HG02884 (cell line): ENCODE results near the gene ELOVL2.
A peak's percentile ranks its signal among the peaks of the same experiment; 100 is the strongest.
"Not testable (repeated sequence)": the region's sequence is repeated elsewhere in the genome, so short reads cannot be mapped to it uniquely, and the experiment has no call there.

Experiments used
- ATAC-seq: cut with Tn5 transposase; IDR thresholded peaks from one replicate; pipeline ENCODE4 v1.9.1; 2021; ENCODE audit warnings: mild to moderate bottlenecking, moderate library complexity; ENCODE audit not compliant: unreplicated experiment

The ELOVL2 gene, protein sequence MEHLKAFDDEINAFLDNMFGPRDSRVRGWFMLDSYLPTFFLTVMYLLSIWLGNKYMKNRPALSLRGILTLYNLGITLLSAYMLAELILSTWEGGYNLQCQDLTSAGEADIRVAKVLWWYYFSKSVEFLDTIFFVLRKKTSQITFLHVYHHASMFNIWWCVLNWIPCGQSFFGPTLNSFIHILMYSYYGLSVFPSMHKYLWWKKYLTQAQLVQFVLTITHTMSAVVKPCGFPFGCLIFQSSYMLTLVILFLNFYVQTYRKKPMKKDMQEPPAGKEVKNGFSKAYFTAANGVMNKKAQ

GRCh38 chr6:11043961-11044711 is at the start of gene ELOVL2:
ELOVL2 (minus strand) TSS chr6:11044305; CDS start chr6:11044230, 75 bp downstream.
- no peak for ATAC-seq

DNA sequence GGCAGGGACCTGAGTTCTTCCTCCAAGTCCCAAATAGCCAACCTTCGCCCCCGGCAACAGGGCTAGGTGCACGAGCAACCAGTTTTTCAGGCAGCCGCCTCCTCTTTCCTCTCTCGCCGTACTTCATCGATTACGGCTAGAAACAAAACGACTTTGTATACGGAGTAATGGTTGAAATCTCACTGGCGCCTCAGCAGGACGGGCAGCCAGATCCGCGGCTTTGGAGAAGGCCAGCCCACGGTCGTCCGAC is 49.2 kb upstream of the ELOVL2 start:
- ATAC-seq = peak; percentile 26

DNA sequence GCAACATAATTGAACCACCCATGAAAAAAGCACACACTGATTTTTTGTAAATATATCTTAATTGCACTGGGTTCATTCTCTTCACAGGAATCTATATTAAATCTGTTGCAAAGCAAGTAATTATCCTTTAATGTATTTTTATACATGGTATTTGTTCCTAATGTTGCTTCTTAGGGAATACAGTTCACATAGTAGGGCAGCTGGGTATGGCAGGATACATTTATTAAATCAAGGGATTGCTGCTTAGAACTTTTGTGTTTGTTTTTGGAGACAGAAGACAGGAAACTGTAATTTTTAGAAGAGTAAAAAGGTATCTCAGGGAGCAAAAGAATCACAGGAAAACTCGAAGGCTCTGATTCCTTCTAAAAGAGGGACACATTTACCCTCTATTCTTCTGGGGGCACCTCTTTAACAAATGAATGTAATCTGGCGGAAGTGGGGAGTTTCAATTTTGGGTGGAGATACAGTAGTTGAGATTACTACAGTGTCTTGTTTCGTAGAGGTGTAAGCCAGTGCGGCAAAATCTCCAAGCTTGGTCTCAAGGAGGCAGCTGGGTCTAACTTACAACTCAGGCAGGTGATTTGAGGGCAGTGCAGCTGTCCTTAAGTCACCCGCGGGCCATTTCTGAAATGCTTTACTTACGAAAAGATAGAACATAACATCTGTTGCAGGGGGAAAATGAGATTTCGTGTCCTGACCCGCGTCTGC is 48.7 kb upstream of the ELOVL2 start:
- peak; percentile 30 for ATAC-seq

DNA sequence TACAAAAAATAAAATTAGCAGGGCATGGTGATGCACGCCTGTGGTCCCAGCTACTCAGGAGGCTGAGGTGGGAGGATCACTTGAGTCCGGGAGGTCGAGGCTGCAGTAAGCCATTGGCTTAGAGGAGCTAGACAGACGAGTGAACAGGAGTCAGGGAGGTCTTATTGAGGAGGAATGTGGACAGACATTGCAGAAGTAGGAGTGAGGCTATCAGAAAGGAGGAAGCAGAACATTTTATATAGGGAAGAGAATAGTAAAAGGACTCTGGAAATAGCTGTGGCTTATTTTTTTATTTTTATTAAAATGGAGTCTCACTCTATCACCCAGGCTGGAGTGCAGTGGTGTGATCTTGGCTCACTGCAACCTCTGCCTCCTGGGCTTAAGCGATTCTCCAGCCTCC is 47.0 kb upstream of the ELOVL2 start:
- not testable (repeated sequence) for ATAC-seq

DNA sequence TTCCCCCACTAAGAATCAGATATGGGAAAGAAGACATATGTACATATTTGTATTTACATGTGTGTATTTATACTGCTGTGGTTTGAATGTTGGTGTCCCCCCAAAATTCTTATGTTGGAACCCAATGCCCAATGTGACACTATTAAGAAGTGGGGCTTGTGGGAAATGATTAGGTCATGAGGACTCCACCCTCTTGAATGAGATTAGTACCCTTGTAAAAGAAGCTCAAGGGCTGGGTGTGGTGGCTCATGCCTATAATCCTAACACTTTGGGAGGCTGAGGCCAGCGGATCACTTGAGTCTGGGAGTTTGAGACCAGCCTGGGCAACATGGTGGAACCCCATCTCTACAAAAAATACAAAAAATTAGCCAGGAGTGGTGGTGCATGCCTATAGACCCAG is 45.6 kb upstream of the ELOVL2 start:
- ATAC-seq = no peak

- not testable (repeated sequence) for ATAC-seq
These were observed 43.2 kb upstream of the ELOVL2 start for GRCh38 chr6:11087141-11087812.

- ATAC-seq = no peak
These were observed 41.8 kb upstream of the ELOVL2 start for GRCh38 chr6:11085758-11086435.

GRCh38 chr6:11083956-11084355 is 39.9 kb upstream of the ELOVL2 start:
- no peak for ATAC-seq

DNA sequence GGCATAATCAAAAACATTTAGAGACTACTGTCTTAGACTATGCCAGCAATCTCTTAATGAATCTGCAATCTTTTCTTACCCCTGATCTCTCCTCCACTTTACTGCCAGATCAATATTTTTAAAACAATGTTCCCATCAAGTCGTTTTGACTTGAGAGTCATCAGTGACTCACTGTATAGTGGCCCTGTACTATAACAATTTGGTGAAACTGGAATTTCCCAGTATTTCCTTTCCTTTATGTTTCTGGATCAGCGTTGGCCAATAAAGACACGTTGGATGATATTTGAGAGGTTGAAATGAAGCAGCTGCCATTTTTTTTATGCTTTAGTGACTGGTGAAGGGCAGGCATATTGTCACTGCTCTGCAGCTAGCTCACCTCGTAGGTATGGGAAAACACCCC is 39.4 kb upstream of the ELOVL2 start:
- no peak for ATAC-seq

- no peak for ATAC-seq
These were observed 36.2 kb upstream of the ELOVL2 start for GRCh38 chr6:11080296-11080695.

DNA sequence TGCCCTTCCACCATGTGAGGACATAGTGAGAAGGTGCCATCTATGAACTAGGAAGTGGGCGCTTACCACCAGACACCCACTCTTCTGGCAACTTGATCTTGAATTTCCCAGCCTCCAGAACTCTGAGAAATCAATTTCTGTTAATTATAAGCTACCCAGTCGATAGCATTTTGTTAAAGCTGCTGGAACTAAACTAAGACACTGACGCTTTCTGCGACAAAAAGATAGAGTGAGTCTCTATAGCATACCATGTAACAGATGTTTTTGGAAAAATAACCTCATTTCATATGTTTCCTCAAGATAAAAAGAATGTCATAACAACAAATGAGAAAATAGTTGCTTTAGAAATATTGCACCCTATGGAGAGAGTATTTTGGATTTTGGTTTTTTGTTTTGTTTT is 34.2 kb upstream of the ELOVL2 start:
- ATAC-seq = no peak

DNA sequence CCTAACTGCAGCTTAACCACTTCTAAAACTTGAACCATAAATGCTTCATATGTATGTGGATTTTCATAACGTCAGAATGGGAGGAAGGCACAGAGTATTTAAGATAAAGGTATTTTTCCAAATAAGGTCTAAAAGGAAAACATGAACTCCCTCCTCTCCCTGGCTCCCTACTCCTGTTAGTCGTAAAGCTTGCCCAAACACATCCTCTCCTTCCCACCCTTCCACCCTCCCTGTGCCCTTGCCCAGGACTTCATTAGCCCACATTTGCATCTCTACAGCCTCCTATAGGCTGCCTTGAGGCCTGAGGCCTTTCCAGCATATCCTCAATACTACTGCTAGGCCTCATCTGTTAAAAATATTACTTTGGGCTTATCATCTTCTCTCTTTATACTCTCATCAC is 32.4 kb upstream of the ELOVL2 start:
- no peak for ATAC-seq

DNA sequence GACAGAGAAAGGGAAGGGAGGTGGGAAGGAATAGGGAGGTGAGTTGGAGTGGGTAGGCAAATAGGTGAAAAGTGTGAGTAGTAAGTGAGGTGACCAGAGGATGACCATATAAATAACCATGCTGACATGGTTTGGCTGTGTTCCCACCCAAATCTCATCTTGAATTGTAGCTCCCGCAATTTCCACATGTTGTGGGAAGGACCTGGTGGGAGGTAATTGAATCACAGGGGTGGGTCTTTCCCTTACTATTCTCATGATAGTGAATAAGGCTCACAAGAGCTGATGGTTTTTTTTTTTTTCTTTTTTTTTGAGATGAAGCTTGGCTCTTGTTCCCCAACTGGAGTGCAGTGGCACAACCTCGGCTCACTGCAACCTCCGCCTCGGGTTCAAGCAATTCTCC is 28.0 kb upstream of the ELOVL2 start:
- ATAC-seq = no peak

DNA sequence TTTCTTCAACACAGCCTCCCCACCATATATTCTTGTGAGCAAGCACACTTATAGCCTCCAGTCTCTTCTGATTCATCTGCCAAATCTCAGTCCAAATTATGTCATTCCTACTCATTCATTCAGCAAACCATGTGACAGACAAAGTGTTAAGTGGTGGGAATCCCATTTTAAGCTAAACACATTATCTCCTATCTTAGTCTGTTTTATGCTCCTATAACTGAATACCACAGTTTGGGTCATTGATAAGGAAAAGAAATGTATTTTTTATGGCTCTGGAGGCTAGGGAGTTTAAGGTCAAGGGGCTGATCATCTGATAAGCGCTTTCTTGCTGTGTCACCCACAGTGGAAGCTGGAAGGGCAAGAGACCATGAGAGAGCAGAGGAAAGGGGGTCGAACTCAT is 25.7 kb upstream of the ELOVL2 start:
- ATAC-seq = no peak

DNA sequence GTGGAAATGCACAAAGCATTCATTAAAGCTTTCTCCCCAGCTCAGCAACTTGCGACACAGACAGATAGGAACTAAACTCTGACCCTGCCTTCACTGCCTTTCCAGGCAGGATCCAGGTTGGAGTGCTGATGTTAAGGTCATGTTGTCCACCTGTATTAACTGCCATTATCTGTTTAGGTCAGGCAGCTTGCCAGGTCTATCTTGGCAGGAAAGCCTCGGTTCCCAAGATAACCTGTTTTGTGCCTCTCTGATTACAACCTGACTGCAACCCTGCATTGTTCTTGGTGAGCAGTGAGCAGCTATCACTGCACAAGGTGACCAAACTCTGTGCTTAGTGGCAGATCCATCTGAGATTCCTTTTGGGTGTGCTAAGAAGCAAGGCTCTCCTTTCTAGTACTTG is 23.2 kb upstream of the ELOVL2 start:
- no peak for ATAC-seq

DNA sequence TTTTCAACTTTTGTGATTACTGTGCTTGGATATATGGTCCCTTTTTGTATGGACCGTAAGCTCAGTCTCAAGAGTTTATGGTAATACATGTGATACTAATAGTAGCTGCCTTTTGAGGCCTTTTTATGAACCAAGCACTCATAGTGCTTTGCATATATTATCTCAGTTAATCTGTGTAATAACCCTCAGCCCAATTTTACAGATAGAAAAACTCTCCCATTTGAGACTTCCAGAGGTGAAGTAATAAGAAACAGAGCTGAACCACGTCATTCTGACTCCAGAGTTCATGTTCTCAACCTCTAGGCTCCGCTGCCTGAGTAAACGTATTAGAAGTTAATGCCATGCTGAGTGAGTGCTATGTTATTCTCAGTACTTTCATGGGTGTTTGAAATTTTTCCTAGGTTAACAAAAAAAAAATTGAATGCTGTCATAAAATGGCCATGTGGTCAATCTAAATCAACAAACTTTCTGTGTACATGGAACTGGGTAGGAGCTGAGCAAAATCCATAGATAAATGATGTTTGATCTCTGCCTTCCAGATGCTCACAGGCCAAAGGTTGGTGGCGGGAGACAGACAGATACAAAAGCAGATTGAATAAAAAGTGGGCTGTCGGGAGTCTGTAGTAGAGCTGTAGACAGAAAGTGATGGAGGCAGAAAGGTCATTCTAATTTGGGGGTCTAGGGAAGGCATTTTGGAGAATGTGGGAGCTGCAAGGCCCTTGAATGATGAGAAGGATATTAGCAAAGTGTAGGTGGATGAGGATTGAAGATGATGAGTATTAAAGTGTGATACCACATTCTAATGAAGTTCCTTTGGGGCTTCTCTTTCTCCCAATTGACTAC is 22.6 kb upstream of the ELOVL2 start:
- ATAC-seq = no peak

GRCh38 chr6:11065436-11066202 is 21.5 kb upstream of the ELOVL2 start:
- no peak for ATAC-seq

- no peak for ATAC-seq
These were observed 20.7 kb upstream of the ELOVL2 start for GRCh38 chr6:11064836-11065235.

DNA sequence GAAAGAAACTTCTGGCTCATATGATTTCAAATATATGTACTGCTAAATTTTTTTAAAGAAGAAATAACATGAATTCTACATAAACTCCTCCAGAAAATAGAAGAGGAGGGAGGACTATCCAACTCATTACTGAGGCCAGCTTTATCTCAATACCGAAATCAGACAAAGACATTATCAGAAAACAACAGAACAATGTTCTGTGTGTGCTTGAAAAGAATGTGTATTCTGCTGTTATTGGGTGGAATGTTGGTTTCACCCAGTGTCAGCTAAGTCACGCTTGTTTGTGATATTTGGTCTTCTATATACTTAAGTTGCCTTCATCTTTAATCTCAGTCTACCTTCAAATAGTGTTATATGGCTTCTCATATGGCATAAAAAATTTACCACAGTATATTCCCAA is 18.6 kb upstream of the ELOVL2 start:
- no peak for ATAC-seq
